M059J (cell line): ENCODE measurements around the gene TMEM117. TPM values are rescaled to one million over a fixed set of nuclear protein-coding genes. Genes with fewer than 3 reads are reported as not detected.
"Not testable (repeated sequence)": the region's sequence is repeated elsewhere in the genome, so short reads cannot be mapped to it uniquely, and the experiment has no call there.

Experiments used
- DNase-seq: peaks from one replicate; pipeline ENCODE4 v3.0.0-alpha.2; 2012; ENCODE audit warnings: low read depth
- total RNA-seq: library from RNA; depleted of rRNA; stranded (reverse); fragments of >200 nt; shearing (Covaris generic); gene quantifications from 2 replicates; pipeline ENCODE4 v1.2.3, GENCODE V29; 2014

Gene TMEM117
- total RNA-seq, 1 experiment from 2014 or later = 5.3 TPM

DNA sequence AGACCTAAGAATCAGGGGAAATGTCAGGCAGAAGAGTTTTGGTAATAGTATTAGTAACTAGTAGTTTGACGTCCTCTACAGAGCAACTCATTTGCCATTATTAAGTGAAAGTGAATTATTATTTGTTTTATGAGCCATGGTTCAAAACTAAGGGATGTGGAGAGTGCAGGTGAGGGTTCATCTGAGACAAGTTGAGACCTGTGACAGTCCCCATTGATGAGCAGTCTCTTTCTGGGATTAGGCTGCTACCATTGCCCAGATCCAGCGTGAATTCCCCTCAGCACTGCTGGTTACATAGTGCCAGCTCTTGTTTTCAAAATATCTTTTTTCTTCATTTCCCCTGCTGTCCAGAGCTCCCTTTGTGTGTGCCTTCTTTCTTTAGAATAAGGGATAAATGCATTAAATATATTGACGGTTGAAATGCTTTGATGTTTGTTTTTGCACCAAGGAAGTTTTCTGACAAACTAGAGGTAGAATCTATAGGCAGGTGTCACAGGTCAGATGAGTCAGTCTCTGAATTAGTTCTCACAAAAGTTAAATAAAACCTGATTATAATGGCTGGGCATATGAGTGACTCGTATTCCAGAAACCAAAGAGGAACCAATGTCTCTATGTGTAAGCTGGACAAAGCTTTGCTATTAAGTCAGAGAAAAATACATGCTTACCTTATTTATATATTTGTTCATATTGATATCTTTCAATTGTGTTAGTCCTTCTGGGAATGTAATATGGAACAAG lies 381.4 kb downstream of the TMEM117 start:
- DNase-seq = no peak

DNA sequence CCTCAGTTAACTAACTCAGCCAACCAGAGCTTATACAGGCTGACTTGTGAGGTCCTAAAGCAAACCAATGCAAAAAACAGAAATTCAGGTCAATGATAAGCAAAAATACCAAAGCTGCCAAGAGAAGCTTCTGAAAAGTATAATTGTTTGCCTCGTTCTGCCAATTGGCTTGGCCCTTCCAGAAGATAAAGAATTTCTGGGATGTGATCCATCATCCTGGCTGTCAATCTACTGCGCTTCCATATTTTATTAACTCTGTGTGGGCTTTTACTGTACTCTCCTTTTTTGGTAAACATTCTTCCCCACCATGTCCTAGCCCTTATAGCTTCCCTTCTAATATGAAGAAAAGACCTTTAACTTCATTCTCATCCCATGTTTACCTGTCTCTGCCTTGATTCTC lies 387.9 kb downstream of the TMEM117 start:
- DNase-seq = no peak

DNA sequence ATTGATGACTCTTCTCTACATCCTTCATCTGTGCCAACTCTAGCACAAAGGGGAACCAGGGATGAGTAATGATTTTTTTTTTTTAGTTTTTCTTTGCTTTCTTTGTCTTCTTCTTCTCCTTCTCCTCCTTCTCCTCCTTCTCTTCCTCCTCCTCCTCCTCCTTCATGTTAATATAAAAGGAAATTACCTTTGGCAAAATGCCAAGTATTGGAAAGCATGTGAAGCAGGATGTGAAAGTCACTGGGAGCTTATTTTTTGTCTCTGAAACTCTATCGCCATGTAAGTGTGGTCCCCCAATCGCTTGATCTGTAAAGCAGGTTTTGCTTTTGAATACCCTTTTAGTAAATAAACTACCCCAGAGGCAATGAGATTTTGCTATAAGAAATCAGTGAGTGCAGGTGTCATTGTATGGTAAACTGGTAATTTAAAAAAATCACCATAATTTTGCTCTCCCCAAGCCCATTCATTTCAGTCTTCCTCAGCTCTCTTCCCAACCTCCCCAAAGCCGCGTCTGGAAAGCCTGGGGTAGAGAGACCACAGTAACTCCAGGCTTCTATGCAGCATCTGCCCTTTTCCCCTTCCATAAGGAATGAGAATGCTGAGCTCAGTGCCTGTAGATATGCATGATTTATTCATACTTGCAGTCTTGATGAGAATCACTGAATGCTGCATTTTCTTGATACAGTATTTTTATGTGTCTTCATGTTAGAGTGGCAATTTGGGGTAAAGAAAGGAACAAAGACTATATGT lies 388.7 kb downstream of the TMEM117 start:
- no peak for DNase-seq

DNA sequence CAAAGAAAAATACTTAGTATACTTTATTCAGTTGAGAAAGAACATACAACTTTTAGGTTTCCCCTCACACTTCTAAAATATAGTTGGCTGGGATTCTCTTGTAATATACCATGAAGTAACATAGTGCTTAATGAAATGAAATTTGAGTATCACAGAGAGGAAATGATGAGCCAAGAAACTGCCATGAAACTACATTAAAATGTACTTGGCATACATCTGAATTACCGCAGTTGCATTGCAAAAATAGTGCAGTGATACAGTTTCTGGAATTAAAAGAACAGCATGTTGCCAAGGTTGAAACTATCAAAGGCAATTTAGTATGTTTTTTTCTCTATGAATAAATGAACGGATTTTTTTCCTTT lies 389.2 kb downstream of the TMEM117 start:
- DNase-seq = no peak

DNA sequence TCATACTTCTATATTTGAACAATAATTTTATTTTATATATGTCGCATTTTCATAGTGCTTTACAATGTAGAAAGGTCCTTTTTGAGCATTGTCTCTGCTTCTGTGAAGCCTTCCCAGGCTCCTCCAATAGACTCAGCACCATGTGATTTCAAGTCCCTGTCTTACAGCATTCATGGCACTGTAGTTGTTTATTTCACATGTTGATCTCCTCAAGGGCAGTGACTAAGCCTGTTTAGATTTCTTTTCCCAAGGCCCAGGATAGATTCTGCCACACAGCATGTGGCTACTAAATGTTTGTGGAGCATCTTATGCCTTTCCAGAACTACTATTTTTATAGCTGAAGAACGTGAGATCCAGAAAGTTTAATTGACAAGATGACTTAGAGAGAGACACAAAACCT lies 391.7 kb downstream of the TMEM117 start:
- no peak for DNase-seq

DNA sequence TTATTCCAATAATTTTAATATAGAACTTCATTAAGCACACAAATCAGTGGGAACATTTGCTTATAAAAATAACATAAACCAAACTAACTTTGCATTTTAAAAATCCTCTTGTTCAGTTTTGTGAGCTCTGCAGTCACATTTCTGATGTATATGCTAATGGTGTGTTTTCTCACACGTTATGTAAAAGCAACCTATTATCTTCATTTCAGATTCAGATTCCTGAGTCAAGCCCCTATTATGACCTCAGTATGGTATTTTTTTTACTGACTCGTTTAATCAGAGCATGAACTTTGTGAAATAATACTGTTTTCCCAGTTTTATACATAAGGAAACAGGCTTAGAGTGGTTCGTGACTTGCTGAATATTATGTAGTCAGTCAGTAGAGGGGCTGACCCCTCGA lies 394.0 kb downstream of the TMEM117 start:
- DNase-seq = no peak

DNA sequence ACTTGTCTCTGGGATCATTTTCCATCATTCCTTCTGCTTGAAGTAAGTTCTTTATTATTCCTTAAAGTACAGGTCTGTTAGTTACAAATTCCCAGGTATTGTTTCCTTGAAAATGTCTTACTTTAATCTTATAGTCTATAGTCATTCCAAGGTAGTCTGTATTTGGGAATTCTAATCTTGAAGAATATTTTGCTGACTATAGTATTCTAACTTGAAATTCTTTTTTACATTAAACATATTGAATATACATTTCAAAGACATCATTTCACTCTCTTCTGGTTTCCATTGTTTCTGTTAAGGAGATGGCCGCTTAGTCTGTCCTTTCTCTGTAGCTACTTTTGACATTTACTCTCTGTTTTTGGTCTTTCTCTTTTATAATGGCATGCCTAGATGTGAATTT lies 399.8 kb downstream of the TMEM117 start:
- DNase-seq = no peak

DNA sequence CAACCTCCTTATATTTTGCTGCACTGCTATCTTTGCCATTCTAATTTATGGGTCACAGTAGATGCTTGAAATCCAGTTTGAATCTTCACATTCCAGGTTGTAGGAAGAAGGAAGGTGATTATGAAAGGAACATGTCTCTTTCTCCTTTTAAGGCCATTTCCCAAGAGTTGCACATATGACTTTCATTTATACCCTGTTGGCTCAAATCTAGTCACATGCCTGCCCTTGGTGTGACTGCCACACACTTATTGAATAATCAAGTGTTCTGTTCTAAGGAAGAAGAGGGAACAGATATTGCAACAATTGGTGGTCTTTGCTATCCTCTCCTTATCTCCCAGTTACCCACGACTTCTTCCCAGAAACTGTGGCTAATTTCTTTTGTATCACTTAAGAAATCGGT lies 404.3 kb downstream of the TMEM117 start:
- no peak for DNase-seq

DNA sequence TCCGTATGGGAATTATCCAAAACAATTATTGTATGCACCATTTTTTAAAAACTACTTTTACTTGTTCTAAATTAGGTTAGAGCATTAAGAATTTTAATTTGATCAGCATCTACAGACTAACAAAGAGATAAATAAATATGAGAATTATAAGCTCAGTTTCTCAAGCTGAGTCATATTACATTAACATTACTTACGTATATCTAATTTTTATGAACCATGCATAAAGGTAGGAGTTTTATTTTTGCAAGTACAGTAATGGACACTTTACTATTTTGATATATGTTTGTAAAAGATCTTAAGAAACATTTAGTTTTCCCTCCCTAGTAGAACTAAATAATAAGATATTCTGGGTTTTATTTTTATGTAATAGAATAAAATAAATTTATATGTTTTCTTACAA lies 410.1 kb downstream of the TMEM117 start:
- no peak for DNase-seq

DNA sequence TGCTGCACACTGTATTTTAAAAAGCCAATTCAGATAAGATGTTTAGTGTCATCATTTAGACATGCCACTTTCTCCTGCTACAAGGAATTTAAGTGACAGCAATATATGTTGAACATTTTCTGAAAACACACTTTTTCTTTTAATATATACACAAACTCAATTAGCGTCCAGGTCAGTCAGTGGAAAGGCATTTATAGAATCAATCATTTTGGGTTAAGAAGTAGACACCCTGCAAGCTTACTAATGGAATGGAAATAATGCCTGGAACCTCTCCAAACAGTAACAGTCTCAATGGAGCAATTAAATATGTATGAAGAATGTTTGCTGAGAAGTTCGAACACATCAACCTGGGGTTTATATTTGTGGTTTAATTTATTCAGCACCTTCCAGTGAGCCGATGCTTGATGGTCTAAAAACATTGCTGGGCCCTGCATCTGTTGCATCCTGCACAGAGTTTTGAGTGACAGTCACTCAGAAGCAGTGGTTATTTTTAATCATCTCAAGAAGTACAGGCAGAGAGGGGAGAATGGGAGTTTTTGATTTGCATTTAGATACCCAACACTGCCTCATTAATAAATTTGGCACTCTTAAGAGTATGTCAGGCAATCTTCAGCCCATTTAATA lies 410.7 kb downstream of the TMEM117 start:
- no peak for DNase-seq

DNA sequence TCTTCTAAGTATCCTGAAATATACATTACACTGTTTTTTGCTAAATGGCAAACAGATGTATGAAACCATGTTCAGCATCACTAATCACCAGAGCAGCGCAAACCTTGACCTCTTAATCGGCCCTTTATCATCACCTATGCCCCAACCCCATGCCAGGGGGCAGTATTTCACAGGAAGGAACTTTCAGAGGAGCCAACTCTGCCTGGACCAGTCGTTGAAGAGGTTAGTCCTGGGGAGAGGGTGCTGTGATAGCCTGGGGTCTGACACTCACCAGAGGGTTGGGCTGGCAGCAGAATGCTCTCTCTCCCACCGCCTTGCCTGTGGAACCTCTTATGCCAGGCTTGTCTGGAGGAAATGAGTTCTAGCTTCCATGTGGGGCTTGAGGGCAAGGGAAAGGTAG lies 411.7 kb downstream of the TMEM117 start:
- DNase-seq = no peak

DNA sequence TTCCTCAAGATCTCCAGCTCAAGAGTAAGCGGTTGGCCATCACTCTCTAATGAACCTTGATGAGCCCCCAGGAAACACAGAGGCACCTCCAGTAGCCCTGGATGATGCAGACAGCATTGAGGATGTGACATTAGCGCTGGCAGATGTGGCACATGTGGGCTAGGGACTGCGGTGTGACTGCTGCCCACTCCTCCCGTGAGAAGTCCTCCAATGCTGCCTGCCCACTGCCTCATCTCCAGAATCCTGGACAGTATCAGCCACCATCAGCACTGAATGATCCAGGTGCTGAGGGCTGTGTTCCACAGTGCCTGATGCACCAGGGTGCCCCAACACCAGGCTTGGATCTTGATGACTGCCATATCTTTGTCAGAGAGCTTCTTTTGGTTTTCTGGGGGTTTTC lies 412.6 kb downstream of the TMEM117 start:
- no peak for DNase-seq

DNA sequence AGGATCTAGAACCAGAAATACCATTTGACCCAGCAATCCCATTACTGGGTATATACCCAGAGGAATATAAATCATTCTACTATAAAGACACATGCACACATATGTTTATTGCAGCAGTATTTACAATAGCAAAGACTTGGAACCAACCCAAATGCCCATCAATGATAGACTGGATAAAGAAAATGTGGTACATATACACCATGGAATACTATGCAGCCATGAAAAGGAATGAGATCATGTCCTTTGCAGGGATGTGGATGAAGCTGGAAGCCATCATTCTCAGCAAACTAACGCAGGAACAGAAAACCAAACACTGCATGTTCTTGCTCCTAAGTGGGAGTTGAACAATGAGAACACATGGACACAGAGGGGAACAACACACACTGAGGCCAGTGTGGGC lies 414.6 kb downstream of the TMEM117 start:
- not testable (repeated sequence) for DNase-seq

DNA sequence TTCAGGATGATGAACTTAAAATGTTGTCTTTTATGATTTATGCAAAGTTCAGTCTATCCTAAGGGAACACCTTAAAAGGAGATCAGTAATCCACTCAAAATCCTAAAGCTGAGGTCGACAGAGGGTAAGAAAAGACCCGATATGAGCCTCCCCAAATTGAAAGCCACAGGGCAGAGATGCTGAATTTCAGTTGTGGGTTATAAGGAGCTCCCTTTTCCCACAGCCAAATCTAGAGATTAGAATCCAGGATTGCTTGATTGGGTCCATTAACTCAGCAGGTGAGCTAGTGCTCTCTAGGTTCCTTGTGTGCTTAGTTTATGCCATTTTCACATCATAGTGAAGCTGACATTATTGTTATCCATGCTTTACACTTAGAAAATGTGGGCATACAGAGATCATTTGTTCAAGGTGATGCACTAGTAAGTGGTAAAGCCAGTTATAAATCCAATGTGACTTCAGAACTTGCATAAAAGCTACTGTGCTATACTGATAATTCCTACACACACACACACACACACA lies 417.5 kb downstream of the TMEM117 start:
- DNase-seq = no peak

DNA sequence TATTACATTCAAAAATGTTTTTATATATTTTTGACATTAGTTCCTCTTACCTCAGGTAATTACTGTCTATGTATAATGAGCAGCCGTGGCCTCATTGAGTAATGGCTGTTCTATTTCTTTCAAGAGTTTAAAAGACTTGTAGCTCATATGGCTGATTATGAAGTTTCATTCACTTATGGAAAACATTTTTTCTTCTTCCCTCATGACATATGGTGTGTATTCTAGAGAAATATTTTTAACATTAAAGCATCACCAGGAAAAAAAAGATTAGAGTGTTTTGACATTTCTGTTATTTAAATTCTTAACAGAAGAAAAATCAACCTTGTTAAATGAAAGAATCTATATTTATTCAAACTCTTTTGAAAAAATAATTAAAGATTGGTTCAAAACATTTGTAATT lies 422.4 kb downstream of the TMEM117 start:
- DNase-seq = no peak

DNA sequence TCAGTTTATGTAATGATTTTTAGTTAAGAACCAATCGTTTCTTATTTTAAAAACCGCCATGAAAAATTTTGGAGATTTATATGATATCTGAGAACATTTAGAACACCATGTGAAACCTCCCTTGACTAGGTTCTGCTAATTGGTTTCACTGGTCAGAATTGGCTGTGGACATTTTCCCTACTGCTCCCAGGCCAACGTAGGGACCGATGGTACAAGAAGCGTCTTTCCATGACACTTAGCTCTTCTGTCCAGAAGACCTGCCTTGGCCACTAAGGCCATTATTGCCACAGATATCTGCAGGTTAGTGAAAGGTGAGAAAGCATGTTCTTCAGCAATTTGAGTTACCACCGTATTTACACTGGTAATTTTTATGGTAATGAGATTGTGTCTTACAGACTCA lies 424.0 kb downstream of the TMEM117 start:
- no peak for DNase-seq

DNA sequence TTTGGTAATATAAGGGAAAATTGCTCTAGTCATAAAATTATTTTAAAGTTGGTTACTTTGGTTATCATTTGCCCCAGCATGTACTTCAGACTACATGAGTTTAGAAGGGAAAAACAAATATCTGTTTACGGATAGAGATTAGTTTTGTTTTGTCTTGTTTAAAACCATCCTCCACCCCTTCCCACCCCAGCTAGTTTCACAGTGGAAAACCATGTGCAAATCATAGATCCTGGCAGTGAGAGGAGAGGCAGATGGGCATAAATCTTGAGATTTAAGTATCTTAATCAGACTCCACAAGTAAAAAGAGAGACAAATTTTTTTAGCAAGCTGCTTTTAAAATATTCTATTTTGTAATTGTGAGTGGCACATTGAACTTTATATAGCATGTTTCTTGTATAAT lies 424.7 kb downstream of the TMEM117 start:
- no peak for DNase-seq

DNA sequence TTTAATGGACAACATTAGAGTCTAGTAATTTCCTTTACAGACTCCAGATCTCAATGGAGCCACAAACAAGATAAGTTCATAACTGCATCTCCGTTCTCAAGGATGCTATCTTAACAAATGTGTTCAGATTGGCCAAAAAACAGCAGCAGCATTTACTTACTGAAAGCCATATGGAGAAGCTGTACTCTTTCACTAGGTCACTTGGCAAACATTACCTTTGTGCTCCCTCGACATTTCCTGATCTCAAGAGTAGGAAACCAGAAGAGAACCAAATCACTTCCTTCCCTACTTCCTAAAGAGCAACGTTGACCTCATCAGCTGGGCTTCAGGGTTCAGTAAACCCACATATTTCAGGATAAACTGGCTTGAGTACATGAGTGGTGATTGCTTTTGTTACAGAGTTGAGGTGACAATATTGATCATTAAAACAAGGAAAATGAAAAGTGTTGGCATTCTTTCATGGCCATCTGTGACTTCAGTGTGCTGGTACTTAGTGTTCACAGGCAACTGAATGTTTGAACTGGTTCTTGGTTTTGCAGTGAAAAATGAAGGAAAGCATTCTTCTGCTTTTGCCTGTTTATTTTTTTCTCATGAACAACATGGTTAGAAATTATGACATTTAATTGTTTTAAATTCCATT lies 449.6 kb downstream of the TMEM117 start:
- DNase-seq = no peak

DNA sequence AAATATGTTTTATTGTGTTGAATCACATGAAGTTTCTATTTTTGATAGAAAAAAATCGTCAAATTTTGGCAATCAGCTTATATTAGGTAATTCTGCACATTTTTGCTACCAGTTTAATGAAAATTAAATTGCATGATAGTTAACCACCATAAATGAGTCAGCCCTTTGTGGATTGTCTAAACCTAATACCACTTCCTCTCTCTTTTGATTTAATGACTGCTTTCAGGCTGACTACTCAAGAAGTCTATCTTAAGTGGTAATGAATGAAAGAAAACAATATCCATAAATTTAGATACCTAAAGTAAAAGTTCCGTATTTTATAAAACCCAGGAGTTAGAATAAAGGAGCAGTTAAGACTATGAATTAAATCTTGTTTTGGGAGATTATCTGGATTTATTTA lies 450.5 kb downstream of the TMEM117 start:
- peak; percentile 31 for DNase-seq

DNA sequence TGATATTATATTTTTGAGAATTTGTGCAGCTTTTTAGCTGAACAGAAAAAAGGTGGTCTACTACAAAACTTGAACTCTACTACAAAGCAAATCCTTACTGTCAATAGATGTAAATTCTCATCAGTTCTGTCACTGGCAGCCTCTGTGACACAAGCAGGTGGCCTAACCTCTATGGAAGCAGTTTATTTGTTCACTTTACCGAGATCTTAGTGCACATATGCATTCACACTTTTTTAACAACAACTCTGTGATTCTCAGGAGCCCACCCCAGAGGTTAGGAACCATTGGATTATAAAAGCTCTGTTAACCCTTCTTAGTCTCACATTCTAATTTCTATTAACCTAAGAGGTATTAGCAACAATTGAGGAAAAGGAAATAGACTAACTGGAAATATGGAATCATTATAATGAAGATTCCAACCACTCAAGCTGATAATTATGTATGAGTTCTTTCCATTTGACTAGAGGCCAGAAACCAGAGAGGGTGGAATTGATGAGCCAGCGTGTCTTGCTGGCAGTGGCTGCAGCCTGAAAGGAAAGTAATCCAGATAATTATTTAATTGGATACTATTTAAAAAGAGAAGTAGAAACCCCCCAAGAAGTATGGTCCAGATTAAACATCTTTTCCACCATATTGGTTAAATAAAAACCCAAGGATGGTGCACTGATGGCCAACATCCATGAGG lies 451.1 kb downstream of the TMEM117 start:
- no peak for DNase-seq

DNA sequence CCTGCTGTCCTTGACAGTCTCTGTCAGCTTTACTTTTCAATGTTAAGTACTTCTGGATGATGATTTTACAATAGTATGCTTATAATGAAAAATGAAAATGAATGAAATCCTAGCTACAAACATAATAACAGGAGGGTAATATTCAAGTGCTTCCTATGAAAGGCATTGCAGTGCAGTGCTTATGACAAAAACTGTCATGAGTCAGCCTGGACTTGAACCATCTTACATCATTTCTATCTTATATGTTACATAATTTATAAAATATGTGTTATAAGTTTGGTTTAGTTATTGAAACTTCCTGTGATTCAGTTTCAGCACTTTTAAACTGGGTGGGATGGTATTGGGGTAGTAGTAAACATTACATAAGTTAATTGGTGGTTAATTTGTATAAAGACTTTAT lies 451.7 kb downstream of the TMEM117 start:
- no peak for DNase-seq

DNA sequence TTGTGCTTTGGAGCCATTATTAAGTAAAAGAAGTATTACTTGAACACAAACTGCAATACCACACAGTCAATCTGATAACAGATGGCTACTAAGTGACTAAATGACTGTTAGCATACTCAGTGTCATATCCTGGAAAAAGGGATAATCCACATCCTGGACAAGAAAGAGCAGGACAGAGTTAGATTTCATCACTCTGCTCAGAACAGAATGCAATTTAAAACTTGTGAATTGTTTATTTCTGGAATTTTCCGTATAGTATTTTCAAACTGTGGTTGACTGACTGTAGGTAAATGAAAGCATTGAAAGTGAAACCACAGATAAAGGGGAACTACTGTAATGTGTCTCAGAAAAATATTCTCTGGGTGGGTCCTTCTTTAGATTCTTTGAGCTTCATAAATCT lies 458.8 kb downstream of the TMEM117 start:
- no peak for DNase-seq
